DND-41 (cell line): ENCODE data around the gene EYS.

Experiments
- ATAC-seq: fragments of 200-7000 bp; cut with Tn5 transposase; 3 replicates; pipeline ENCODE4 v1.9.1; 2021; ENCODE audit warnings: low read depth; ENCODE audit not compliant: insufficient read depth
- DNase-seq: peaks from one replicate; pipeline ENCODE4 v3.0.0-alpha.2; 2020
- H2AFZ ChIP-seq: 2 replicates; pipeline ENCODE4 v1.6.0; 2012; ENCODE audit warnings: low read depth, low read length
- H3K27ac ChIP-seq: 2 replicates; pipeline ENCODE4 v1.5.1; 2012; ENCODE audit warnings: low read length, inconsistent platforms
- H3K27me3 ChIP-seq: fragments of 200-600 bp; sonication (generic); 2 replicates; pipeline ENCODE4 v1.6.0; 2012; ENCODE audit warnings: low read length, mild to moderate bottlenecking, inconsistent platforms; ENCODE audit not compliant: insufficient read depth, poor library complexity
- H3K36me3 ChIP-seq: 2 replicates; pipeline ENCODE4 v1.5.1; 2012; ENCODE audit warnings: low read length, inconsistent platforms; ENCODE audit not compliant: insufficient read depth
- H3K4me1 ChIP-seq: 2 replicates; pipeline ENCODE4 v1.5.1; 2012; ENCODE audit warnings: mild to moderate bottlenecking, low read length; ENCODE audit not compliant: insufficient read depth
- H3K4me2 ChIP-seq: 2 replicates; pipeline ENCODE4 v1.6.0; 2012; ENCODE audit warnings: mild to moderate bottlenecking, moderate library complexity, low read length, inconsistent platforms; ENCODE audit not compliant: insufficient read depth
- H3K4me3 ChIP-seq, 2 experiments: fragments of 200-600 bp in 1 of 2; shearing (Covaris generic) in 1 of 2; 2 replicates each; pipeline ENCODE4 v1.5.1; 2012 to 2016; ENCODE audit warnings: inconsistent platforms in 2 of 2, low read length in 2 of 2, mild to moderate bottlenecking in 2 of 2, low read depth in 1 of 2, moderate library complexity in 1 of 2
- H3K79me2 ChIP-seq: 2 replicates; pipeline ENCODE4 v1.6.0; 2012; ENCODE audit warnings: low read length, inconsistent platforms; ENCODE audit not compliant: insufficient read depth
- H3K9ac ChIP-seq: 2 replicates; pipeline ENCODE4 v1.6.0; 2012; ENCODE audit warnings: low read depth, mild to moderate bottlenecking, inconsistent platforms, low read length, moderate library complexity
- H3K9me3 ChIP-seq: 2 replicates; pipeline ENCODE4 v1.5.1; 2012; ENCODE audit warnings: low read length, moderate library complexity, mild to moderate bottlenecking, inconsistent platforms; ENCODE audit not compliant: insufficient read depth, severe bottlenecking
- H4K20me1 ChIP-seq: 2 replicates; pipeline ENCODE4 v1.6.0; 2012; ENCODE audit warnings: low read length; ENCODE audit not compliant: insufficient read depth
- CTCF ChIP-seq: IDR thresholded peaks from 2 replicates; pipeline ENCODE4 v1.5.1; 2012; ENCODE audit warnings: borderline replicate concordance, low read length, moderate library complexity, mild to moderate bottlenecking; ENCODE audit not compliant: poor library complexity, severe bottlenecking; ENCODE audit errors: extremely low read depth
- EZH2 ChIP-seq: IDR thresholded peaks from 3 replicates; pipeline ENCODE4 v1.6.1; 2012; ENCODE audit warnings: borderline replicate concordance, low read depth, mild to moderate bottlenecking, moderate library complexity, low read length, inconsistent platforms; ENCODE audit not compliant: severe bottlenecking

Gene EYS

GRCh38 chr6:64121011-64121565, 1585.9 kb downstream of the EYS start:
- no peaks in the 10 kb centered on the region for H3K27me3 ChIP-seq

GRCh38 chr6:64113704-64114103, 1593.3 kb downstream of the EYS start:
- H3K4me2 ChIP-seq, result no peak overlapping the region
- ATAC-seq, result no peak

More at GRCh38 chr6:64121011-64121565, 1585.9 kb downstream of the EYS start:
- H3K27ac ChIP-seq, result no peak overlapping the region
- no peak overlapping the region for H3K4me2 ChIP-seq
- H3K79me2 ChIP-seq, result no peaks in the 10 kb centered on the region
- H3K4me1 ChIP-seq, result no peaks in the 10 kb centered on the region
- ATAC-seq (no peak), DNase-seq (no peak)
- H3K36me3 ChIP-seq, result no peaks in the 10 kb centered on the region
- TF ChIP-seq CTCF (no peak), EZH2 (no peak)
- H3K4me3 ChIP-seq, result no peak overlapping the region
- H3K9ac ChIP-seq, result no peak overlapping the region
- no peak overlapping the region for H2AFZ ChIP-seq
- H3K9me3 ChIP-seq, result no peaks in the 10 kb centered on the region
- H4K20me1 ChIP-seq, result no peaks in the 10 kb centered on the region

DNA sequence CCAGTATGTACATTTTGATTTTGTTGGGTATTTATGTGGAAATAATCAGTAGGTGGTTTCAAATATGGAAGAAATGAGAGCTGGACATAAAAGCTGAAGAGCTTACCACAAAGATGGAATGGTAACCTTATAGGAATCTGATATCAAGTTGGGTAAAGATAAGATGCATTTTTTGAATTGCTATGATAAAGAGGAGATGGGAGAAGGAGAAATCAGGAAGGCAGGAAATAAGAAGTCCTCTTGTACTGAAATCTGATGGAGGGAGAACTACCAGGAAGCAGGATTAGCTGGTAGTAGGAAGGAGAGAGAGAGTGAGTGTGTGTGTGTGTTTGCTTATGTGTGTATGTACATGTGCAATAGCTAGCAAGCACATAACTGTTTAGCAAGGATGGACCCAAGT, 1603.0 kb downstream of the EYS start:
- Histone ChIP-seq H3K36me3 (no peaks in the 10 kb centered on the region), H3K4me1 (no peaks in the 10 kb centered on the region), H3K27ac (no peak overlapping the region), H3K27me3 (no peaks in the 10 kb centered on the region), H3K4me2 (no peak overlapping the region), H2AFZ (no peak overlapping the region), H4K20me1 (no peaks in the 10 kb centered on the region), H3K9ac (no peak overlapping the region), H3K79me2 (no peaks in the 10 kb centered on the region), H3K9me3 (no peaks in the 10 kb centered on the region), H3K4me3 (no peak overlapping the region)
- no peak for DNase-seq
- no peak for ATAC-seq
- TF ChIP-seq EZH2 (no peak), CTCF (no peak)

More at GRCh38 chr6:64113704-64114103, 1593.3 kb downstream of the EYS start:
- Histone ChIP-seq H3K27me3 (no peaks in the 10 kb centered on the region), H4K20me1 (no peaks in the 10 kb centered on the region), H3K9ac (no peak overlapping the region), H3K27ac (no peak overlapping the region), H3K4me1 (no peaks in the 10 kb centered on the region), H3K79me2 (no peaks in the 10 kb centered on the region), H3K4me3 (no peak overlapping the region), H3K36me3 (no peaks in the 10 kb centered on the region), H3K9me3 (no peaks in the 10 kb centered on the region), H2AFZ (no peak overlapping the region)
- TF ChIP-seq CTCF (no peak), EZH2 (no peak)
- DNase-seq, result no peak

DNA sequence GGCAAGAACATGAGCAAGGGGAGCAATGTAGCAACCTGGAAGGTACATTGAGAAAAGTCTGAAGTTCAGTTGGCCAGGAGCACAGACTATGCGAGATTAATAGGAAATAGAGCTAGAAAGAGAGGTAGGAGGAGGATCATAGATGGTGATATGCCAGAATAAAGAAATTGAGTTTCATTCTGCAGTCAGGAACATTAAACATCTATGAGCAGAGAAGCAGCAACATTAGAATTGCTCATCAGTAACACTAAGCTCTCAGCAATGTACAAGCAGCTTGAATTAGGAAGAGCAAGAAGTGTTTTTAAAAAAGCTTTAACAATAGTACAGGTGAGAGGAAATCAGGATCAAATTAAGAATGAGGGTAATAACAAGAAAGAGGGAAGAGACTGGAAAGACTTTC, 1603.5 kb downstream of the EYS start:
- H3K27me3 ChIP-seq, result no peaks in the 10 kb centered on the region
- H3K4me1 ChIP-seq, result no peaks in the 10 kb centered on the region
- H3K4me2 ChIP-seq, result no peak overlapping the region
- H3K27ac ChIP-seq, result no peak overlapping the region
- no peak overlapping the region for H3K9ac ChIP-seq
- no peak for TF ChIP-seq EZH2
- TF ChIP-seq CTCF, result no peak
- no peaks in the 10 kb centered on the region for H3K36me3 ChIP-seq
- H3K9me3 ChIP-seq, result no peaks in the 10 kb centered on the region
- no peaks in the 10 kb centered on the region for H4K20me1 ChIP-seq
- no peaks in the 10 kb centered on the region for H3K79me2 ChIP-seq
- ATAC-seq, result no peak
- no peak for DNase-seq
- H3K4me3 ChIP-seq, result no peak overlapping the region
- no peak overlapping the region for H2AFZ ChIP-seq
